CD4-positive, alpha-beta T cell treated with Interleukin-1 beta for 1 hour (primary cell): ENCODE data around the gene UGT1A6.

ENCODE experiments used
- DNase-seq, 2 donors: peaks; one replicate each; pipeline ENCODE4 v3.0.0-alpha.2; 2020 to 2022

UGT1A6 gene

GRCh38 chr2:233822101-233822771 lies 129.5 kb downstream of the UGT1A6 start:
- no peak for DNase-seq
